ENCODE measurements around the gene ACR. TPM values are rescaled to one million over a fixed set of nuclear protein-coding genes. Genes with fewer than 3 reads are reported as not detected.

The ACR gene
- total and polyA plus RNA-seq, 4 donors = 0.07 to 0.17 (median 0.12) TPM

DNA sequence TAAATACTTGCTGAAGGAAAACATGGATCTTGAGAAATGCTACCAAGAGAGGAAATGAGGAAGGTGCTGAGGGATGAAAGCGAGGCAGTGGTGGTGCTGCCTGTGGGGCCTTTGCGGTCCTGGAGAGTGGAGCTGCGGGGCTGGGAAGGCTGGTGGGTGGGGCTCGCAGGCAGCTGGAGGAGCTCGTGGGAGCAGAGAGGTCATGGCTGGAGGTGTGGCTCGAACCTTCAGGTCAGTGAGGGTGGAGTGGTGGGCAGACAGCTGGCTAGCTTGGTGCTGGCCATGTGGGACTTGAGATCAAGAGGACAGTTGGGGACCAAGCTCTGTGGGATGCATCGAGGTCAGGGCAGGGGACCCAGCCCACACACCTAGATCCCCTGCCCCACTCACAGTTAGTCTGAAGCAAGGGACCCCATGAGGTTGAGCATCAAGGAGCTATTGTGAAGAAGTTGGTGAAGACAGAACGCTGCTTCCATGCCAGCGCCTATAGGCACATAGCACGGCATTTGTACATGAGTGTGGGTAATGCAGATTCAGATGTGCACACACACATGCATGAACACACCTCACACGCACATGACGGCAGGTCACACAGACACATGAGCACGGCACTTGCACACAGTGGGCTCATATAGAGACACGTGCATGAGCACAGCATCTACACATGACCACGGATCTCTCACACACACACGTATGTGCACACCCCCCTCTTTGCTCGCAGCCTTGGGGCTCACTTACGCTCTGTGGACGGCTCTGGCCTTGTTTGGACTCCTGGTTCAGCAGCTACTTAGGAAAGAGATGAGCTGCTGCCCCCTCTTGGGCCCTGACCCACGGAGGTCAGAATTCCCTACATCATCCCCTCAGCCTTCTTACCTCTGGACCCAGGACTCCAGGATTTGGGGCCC, 34.9 kb upstream of the ACR start:
- no peak for DNase-seq (ENCODE audit: low spot score)
- no peak for TF ChIP-seq GABPA (IDR thresholded peaks at IDR 0.05 in 1 of 2, conservative IDR thresholded peaks at IDR 0.05 in 1 of 2)
- TF ChIP-seq SP1 (IDR thresholded peaks at IDR 0.05) = no peak
- no peak for TF ChIP-seq JUND (IDR thresholded peaks at IDR 0.05)
- TF ChIP-seq, protein P1, sequence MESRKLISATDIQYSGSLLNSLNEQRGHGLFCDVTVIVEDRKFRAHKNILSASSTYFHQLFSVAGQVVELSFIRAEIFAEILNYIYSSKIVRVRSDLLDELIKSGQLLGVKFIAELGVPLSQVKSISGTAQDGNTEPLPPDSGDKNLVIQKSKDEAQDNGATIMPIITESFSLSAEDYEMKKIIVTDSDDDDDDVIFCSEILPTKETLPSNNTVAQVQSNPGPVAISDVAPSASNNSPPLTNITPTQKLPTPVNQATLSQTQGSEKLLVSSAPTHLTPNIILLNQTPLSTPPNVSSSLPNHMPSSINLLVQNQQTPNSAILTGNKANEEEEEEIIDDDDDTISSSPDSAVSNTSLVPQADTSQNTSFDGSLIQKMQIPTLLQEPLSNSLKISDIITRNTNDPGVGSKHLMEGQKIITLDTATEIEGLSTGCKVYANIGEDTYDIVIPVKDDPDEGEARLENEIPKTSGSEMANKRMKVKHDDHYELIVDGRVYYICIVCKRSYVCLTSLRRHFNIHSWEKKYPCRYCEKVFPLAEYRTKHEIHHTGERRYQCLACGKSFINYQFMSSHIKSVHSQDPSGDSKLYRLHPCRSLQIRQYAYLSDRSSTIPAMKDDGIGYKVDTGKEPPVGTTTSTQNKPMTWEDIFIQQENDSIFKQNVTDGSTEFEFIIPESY (IDR thresholded peaks at IDR 0.05) = no peak
- TF ChIP-seq, protein P2, sequence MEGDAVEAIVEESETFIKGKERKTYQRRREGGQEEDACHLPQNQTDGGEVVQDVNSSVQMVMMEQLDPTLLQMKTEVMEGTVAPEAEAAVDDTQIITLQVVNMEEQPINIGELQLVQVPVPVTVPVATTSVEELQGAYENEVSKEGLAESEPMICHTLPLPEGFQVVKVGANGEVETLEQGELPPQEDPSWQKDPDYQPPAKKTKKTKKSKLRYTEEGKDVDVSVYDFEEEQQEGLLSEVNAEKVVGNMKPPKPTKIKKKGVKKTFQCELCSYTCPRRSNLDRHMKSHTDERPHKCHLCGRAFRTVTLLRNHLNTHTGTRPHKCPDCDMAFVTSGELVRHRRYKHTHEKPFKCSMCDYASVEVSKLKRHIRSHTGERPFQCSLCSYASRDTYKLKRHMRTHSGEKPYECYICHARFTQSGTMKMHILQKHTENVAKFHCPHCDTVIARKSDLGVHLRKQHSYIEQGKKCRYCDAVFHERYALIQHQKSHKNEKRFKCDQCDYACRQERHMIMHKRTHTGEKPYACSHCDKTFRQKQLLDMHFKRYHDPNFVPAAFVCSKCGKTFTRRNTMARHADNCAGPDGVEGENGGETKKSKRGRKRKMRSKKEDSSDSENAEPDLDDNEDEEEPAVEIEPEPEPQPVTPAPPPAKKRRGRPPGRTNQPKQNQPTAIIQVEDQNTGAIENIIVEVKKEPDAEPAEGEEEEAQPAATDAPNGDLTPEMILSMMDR (IDR thresholded peaks at IDR 0.05; ENCODE audit: low read depth, low read length, missing input control) = no peak
- no peak for TF ChIP-seq YY1 (IDR thresholded peaks at IDR 0.05)
- TF ChIP-seq HNF4G (IDR thresholded peaks at IDR 0.05) = no peak
- TF ChIP-seq, protein P3, sequence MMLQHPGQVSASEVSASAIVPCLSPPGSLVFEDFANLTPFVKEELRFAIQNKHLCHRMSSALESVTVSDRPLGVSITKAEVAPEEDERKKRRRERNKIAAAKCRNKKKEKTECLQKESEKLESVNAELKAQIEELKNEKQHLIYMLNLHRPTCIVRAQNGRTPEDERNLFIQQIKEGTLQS (IDR thresholded peaks at IDR 0.05) = no peak
- Histone ChIP-seq H3K27ac (ENCODE audit: low read depth in 1 of 2, low read length in 2 of 2) (no peak overlapping the region), H3K9me3 (ENCODE audit: control insufficient read depth in 4 of 4, low read length in 3 of 4) (no peaks in the 10 kb centered on the region), H3K36me3 (ENCODE audit: control insufficient read depth in 4 of 4, insufficient read depth in 3 of 4, low read depth in 1 of 4, low read length in 3 of 4) (peaks cover 0 to 15% (median 7%) of the 10 kb centered on the region in 4 donors), H3K4me1 (ENCODE audit: control insufficient read depth in 4 of 4, insufficient read depth in 4 of 4, low read length in 3 of 4) (peaks cover 14 to 64% (median 48%) of the 10 kb centered on the region in 4 donors), H3K4me3 (ENCODE audit: low read depth in 1 of 3, low read length in 3 of 3) (no peak overlapping the region), H3K9ac (ENCODE audit: low read depth in 1 of 2, low read length in 2 of 2) (no peak overlapping the region), H3K27me3 (ENCODE audit: control insufficient read depth in 4 of 4, insufficient read depth in 4 of 4, low read length in 3 of 4) (no peaks in the 10 kb centered on the region)
- 91% methylated on average over 20 of the region's 20 CpGs for WGBS

DNA sequence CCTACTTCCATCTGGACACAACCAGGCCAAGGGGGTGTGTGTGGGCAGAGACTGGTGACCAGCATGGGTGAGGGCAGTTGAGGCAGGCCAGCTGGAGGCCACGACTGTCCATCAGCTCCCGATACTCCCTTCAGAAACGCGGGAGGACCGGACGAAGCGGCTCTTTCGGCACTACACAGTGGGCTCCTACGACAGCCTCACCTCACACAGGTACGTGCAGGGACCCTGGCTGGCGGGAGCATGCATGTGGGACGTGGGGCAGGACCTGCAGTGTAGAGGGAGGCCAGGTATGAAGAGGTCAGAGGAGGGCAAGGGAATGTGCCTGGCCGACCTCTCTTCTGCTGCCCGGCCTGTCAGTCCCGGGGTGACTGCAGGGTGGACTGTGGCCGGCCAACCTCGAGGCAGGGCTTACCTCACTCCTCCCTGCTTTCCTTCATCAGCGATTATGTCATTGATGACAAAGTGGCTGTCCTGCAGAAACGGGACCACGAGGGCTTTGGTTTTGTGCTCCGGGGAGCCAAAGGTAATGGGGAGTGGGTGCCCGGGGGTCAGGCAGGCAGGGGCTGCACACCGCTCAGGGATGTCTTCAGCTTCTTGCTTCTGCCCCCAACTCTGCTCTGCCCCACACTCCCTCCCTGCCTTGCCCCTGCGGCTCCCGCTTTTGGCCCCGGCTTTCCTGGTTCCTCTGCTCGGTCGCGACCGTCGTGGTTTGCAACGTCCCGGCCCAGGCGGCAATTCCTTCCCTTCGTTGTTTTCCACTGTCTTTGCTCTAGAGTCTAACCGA, 34.1 kb upstream of the ACR start:
- Histone ChIP-seq H3K4me1 (ENCODE audit: control insufficient read depth in 4 of 4, insufficient read depth in 4 of 4, low read length in 3 of 4) (peaks cover 14 to 58% (median 42%) of the 10 kb centered on the region in 4 donors), H3K9ac (ENCODE audit: low read depth in 1 of 2, low read length in 2 of 2) (no peak overlapping the region), H3K4me3 (ENCODE audit: low read depth in 1 of 3, low read length in 3 of 3) (no peak overlapping the region), H3K36me3 (ENCODE audit: control insufficient read depth in 4 of 4, insufficient read depth in 3 of 4, low read depth in 1 of 4, low read length in 3 of 4) (peaks cover 0 to 15% (median 7%) of the 10 kb centered on the region in 4 donors), H3K9me3 (ENCODE audit: control insufficient read depth in 4 of 4, low read length in 3 of 4) (no peaks in the 10 kb centered on the region), H3K27me3 (ENCODE audit: control insufficient read depth in 4 of 4, insufficient read depth in 4 of 4, low read length in 3 of 4) (no peaks in the 10 kb centered on the region), H3K27ac (ENCODE audit: low read depth in 1 of 2, low read length in 2 of 2) (peak overlapping the region in 1 of 2 donors; percentile 2)
- no peak for DNase-seq (ENCODE audit: low spot score)
- peak; percentile 10 to 40 for TF ChIP-seq HNF4A (conservative IDR thresholded peaks at IDR 0.05)
- peak; percentile 16 to 44 for TF ChIP-seq RXRA (IDR thresholded peaks at IDR 0.05)
- TF ChIP-seq SP1 (IDR thresholded peaks at IDR 0.05) = peak; percentile 13
- no peak for TF ChIP-seq FOXA2 (IDR thresholded peaks at IDR 0.05)
- TF ChIP-seq, protein P2 (IDR thresholded peaks at IDR 0.05; ENCODE audit: low read depth, low read length, missing input control) = no peak
- TF ChIP-seq, protein P1 (IDR thresholded peaks at IDR 0.05) = no peak
- WGBS = 75% methylated on average over 36 of the region's 36 CpGs

Data from liver (tissue), 9 donors.